ENCODE data around the gene FNTB. TPM values are rescaled to one million over a fixed set of nuclear protein-coding genes. Genes with fewer than 3 reads are reported as not detected.
"Not testable (repeated sequence)": the region's sequence is repeated elsewhere in the genome, so short reads cannot be mapped to it uniquely, and the experiment has no call there.

FNTB gene
- polyA plus RNA-seq, 1 donor = 22.2 TPM

DNA sequence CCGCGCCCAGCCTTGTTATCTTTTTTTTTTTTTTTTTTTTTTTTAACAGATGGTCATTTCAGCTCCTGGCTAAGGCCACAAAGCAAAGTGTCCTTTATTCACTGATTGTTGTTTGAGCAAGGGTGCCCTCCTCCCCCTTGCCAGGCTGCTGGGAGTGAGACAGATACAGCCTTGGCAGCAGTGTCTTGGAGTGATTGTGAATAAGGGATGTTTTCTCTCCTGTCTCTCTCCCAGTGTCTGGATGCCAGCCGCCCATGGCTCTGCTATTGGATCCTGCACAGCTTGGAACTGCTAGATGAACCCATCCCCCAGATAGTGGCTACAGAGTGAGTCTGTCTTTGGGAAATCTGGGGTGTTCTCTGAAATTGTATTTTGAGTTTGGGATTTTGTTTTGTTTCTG is 28.7 kb downstream of the FNTB start:
- no peak for DNase-seq (ENCODE audit: low read depth)

DNA sequence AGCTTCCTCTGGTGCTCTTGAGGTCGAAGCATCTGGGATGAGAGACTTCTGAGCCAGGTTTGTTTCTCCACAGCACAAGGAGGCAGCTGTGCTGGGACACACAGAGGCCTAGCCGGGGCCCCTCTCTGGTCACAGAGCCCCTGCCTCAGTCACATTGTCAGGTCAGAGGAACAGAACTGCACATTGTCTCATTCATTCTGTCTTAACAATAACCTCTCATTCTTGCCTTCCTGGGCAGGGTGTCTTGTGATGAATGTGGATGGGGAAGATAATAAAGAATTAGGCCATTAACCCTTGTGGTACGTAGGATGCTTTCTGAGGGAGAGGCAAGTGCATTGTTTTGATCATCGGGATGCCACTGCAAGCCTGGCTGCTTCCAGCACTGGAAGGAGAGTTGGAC is 29.8 kb downstream of the FNTB start:
- no peak for DNase-seq (ENCODE audit: low read depth)

DNA sequence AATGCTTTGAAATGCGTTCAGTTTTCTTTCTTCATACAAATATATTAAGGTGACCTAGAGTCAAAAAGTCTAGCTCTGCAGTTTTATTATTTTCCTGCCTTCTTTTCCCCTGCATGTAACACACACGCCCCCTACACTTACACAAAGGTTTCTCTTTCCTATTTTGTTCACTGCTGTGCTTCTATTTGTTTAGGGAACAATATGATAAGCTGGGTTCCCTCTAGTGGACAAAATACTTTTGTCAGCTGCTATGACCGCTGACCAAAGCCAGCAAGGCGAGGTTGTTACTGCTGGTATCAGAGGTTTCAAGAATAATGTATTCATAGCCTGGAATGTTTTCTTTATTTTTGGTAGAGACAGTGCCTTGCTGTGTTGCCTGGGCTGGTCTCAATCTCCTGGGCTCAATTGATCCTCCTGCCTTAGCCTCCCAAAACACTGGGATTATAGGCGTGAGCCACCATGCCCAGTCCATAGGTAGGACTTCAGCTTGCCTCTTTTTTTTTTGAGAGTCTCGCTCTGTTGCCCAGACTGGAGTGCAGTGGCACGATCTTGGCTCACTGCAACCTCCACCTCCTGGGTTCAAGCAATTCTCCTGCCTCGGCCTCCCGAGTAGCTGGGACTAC is 33.4 kb downstream of the FNTB start:
- peak; percentile 52 for DNase-seq (ENCODE audit: low read depth)

DNA sequence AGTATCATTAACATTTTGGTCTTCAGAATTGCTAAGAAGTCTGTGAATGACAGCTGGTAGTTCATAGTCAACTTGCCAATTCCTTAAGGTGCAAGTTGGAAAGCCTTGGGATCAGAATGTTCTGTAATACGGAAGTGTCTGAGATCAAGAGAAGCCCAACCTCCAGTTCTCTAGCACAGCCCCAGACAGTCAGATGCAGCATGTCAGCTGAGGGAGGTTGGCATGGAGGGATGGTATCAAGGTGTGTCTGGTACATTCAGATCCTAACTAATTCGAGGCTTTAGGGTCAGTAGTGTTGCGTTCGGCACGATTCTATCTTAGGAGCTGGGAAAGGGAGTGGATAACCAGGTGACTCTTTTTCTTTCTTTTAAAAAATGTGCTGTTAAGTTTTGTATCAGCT is 38.3 kb downstream of the FNTB start:
- DNase-seq (ENCODE audit: low read depth) = no peak

DNA sequence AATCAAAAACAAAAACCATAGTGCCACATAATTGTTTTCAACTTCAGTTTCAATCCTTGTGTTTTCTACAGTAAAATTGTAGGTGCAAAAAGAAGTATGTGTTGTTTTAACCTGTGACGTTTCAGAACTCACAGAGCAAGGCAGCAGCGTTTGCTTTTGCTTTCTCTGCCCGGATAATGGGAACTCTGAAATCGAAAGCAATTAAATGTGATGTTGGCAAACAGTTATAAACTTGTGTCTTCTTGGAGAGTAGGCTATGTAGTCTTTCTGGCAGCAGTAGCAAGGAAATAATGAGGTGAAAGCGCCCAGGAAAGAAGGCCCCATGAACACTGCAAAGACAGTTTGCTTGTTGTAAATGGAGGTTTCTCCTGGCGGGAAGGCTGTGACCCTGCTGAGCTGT is 39.1 kb downstream of the FNTB start:
- DNase-seq (ENCODE audit: low read depth) = no peak

DNA sequence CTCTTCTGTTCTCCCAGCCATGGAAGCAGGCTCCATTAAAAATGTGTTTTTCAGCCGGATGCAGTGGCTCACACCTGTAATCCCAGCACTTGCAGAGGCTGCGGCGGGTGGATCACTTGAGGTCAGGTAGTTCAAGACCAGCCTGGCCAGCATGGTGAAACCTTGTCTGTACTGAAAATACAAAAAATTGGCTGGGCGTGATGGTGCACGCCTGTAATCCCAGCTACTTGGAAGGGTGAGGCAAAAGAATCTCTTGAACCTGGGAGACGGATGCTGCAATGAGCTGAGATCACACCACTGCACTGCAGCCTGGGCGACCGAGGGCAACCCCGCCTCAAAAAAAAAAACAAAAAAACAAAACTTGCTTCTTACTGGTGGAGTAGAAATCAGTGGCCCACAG is 39.8 kb downstream of the FNTB start:
- no peak for DNase-seq (ENCODE audit: low read depth)

DNA sequence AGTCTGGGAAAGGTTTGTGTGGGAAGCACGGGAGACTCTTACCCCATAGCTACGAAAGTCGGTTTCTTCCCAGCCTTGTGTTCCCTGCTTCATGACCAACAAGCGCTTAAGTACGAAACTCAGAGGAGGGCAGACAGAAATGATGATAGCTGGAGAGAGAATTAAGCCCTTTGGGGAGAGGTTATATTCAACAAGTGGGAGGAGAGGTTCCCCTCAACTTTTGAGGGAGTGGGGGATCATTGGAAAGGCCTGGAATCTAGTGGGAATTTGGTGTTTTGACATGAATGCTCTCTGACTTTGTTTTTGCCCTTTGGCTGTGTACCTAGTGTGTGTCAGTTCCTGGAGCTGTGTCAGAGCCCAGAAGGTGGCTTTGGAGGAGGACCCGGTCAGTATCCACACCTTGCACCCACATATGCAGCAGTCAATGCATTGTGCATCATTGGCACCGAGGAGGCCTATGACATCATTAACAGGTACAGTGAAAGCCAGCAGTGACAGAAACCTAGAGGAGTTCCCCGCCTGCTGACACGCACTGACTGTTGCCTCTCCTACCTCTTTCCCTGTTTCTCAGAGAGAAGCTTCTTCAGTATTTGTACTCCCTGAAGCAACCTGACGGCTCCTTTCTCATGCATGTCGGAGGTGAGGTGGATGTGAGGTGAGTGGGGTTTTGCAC is 40.6 kb downstream of the FNTB start:
- DNase-seq (ENCODE audit: low read depth) = no peak

DNA sequence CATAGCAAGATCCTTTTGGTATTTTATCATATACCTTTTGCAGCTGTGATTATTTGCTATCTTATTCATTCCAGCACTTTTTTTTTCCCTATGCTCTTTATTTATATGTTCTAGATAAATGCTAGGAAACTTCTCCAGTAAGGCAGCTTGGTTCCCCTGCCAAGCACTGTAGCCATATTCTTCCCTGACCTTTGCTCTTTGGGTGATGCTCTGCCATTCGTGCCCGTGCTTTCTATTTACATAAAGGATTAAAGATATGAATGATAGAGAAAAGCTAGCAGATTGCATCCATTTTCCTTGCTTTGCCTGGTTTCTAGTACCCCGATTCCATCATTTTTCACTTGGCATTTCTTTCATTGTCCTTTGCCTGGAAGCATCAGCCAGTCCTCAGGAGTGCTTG is 42.2 kb downstream of the FNTB start:
- DNase-seq (ENCODE audit: low read depth) = no peak

DNA sequence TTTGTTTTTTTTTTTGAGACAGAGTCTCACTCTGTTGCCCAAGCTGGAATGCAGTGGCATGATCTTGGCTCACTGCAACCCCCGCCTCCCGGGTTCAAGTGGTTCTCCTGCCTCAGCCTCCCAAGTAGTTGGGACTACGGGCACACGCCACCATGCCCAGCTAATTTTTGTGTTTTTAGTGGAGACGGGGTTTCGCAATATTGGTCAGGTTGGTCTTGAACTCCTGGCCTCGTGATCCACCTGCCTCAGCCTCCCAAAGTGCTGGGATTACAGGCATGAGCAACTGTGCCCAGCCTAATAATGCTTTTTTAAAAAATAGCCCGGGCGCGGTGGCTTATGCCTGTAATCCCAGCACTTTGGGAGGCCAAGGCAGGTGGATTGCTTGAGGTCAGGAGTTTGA is 44.6 kb downstream of the FNTB start:
- not testable (repeated sequence) for DNase-seq (ENCODE audit: low read depth)

DNA sequence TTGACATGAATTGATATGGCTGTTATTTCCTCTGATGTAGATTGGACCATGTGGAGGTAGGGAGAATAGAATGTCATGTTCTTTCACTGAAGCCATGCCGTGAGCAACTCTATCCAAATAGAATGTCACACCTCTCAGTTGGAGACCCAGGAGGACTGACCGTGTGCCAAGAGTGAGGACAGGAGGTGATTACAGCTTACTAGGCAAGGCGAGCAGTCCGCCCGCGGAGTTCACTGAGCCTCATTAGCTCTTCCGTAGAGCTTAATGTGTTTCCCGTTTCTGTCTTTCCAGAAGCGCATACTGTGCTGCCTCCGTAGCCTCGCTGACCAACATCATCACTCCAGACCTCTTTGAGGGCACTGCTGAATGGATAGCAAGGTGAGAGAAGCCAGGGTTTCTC is 45.6 kb downstream of the FNTB start:
- no peak for DNase-seq (ENCODE audit: low read depth)

DNA sequence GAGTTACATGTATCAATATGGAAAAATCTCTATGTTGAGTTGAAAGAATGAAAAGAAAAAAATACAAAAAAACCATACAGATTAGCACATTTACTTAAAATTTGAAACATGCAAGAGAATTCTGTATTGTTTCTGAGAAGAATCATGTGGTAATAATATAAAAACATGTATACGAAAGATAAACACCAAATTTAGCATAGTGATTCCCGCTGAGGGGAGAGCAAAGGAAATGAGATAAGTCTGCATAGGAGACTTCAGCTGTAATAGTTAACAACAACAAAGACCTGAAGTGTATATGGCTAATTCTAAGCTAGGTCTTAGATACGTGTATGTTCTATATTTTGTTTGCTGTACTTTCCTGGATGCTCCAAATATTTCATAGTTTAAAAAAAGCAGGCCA is 46.5 kb downstream of the FNTB start:
- DNase-seq (ENCODE audit: low read depth) = no peak

DNA sequence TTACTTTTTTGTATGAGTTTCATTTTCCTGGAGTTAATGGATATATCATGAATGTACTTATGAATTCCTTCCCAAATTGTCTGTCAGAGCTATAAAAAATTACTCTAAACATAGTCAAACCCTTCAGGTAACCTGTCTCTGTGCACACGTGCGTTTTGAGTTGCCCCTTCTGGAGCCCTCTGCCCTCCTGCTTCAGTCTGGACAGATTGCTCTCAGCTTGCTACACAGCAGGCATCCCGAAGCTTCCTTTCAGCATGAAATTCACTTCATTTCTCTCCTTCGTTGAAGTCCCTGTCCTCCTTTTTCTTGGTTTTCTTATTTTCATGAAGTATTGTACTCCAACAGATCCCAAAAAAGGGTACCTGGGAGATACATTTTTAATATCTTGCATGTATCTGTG is 47.3 kb downstream of the FNTB start:
- no peak for DNase-seq (ENCODE audit: low read depth)

DNA sequence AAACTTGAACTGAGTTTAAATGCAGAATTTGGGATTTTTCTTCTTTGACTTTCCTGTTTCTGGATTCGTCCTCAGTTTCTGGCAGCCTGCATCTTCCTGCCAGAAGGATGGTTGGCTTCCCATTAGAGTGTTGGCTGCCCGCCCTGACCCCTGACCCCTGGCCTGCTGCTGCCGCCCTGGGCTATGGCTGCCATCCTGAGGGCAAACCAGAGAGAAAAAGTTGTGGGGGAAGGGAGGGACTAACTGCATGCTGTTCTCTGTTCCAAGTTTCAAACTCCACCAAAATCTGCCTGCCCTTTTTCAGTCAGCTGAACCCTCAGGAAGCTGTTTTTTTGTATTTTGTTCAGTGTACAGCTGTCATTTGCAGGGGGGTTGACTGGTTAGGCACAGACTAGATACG is 48.4 kb downstream of the FNTB start:
- DNase-seq (ENCODE audit: low read depth) = no peak

DNA sequence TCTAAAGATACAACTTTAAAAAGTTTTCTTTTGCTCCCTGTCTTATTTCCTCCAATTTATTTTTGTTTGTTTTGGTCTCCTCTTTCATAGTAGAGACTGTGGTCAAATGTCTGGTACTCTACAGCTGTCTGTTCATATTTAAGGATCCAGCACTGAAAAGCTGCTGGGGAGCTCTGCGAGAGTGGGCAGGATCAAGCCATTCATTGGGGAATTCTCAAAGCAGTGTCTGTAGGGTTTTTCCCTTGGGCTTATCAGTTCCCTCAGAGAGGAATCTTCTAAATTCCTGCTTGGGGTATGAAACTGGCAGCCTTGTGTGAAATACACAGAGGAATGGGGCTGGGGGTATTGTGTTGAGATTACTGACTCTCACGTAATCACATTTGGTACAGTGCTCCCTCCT is 52.3 kb downstream of the FNTB start:
- DNase-seq (ENCODE audit: low read depth) = no peak

DNA sequence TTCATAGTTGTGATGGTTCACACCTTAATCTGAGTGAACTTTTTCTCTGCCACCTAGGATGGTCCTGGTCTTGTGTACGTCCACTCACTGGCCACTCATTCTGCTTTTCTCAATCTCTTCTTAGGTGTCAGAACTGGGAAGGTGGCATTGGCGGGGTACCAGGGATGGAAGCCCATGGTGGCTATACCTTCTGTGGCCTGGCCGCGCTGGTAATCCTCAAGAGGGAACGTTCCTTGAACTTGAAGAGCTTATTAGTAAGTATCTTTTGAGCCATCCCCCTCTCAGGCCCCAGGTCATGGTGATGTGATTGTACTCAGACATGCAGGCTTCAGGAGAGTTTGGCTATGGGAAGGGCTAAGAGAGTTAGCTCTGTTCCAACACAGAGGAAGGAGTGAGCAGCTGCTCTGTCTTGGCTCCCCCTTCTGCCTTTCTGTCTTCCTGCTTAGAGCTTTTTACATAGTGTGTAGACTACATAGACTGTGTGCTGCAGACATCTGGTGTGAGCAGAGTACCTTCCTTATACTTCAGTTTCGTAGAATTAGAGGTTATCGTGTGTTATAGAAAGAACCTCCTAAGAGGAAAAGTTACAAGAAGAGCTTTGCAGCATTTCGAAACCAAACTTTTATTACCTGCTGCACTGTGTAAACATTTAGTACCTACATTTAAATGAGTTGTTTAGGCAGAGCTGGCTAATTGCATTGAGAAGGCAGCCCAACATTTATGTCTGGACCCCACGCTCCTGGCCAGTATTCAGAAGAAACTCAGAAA is 54.2 kb downstream of the FNTB start:
- DNase-seq (ENCODE audit: low read depth) = no peak

DNA sequence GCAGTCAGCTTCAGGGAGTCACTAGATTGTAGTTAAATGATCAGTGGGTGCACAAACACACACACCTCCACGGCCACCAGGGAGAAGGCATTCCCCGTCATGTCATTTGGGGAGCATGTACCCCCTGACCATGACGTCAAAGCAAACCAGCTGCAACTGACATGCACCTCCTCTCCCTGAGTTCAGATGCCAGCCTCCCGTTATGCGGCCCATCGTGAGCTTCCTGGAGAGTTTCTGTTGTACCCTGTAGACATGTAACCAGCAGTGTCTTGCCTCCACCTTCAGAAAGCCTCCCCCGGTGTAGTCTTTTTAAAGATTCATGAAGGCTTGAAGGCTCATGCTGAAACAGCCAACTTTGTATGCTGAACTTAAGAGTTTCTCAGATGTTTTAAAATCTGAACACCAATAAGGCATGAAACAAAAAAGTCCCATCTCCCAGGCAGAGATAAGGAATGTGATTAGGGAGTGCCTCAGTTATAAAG is 54.8 kb downstream of the FNTB start:
- DNase-seq (ENCODE audit: low read depth) = no peak

DNA sequence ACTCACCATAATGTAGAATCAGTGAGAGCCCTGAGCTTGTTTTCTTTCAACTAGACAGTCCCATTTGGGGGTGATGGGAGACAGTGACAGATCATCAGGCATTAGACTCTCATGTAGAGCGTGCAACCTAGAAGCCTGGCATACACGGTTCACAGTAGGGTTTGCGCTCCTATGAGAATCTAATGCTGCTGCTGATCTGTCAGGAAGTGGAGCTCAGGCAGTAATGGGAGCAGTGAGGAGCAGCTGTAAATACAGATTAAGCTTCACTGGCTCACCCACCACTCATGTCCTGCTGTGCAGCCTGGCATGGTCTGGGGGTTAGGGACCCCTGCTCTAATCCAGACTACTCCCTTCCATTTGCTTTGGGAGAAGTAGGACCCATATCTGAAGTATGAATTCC is 55.6 kb downstream of the FNTB start:
- no peak for DNase-seq (ENCODE audit: low read depth)

DNA sequence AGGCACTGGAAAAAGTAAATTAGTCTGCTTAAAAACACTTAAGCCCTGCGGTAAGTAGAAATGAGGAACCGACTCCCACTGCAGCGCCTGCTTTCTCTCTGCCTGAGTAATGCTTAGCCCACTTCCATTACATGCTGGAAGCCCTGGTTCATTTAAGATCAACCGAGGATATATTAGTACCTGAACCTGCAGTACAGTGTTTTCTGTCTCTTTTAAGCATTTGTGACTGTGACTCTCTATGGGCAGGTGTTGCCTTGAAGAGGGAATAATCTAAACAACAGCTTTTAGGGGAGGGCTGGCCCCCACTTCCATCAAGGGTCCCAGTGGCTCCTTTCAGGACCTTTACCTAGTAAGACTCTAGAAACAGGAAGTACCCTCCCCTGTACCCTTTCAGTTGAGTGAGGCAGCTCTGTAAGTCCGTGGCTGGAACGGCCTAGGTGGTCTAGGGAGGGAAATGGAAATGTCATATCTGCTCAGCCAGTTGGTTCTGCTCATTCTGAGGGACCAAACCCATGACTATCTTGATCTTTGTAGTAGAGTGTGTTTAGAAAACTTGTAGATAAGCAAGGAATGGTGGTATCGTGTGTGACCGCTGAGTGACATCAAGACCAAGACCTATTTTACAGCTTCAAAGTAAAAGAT is 56.2 kb downstream of the FNTB start:
- no peak for DNase-seq (ENCODE audit: low read depth)

DNA sequence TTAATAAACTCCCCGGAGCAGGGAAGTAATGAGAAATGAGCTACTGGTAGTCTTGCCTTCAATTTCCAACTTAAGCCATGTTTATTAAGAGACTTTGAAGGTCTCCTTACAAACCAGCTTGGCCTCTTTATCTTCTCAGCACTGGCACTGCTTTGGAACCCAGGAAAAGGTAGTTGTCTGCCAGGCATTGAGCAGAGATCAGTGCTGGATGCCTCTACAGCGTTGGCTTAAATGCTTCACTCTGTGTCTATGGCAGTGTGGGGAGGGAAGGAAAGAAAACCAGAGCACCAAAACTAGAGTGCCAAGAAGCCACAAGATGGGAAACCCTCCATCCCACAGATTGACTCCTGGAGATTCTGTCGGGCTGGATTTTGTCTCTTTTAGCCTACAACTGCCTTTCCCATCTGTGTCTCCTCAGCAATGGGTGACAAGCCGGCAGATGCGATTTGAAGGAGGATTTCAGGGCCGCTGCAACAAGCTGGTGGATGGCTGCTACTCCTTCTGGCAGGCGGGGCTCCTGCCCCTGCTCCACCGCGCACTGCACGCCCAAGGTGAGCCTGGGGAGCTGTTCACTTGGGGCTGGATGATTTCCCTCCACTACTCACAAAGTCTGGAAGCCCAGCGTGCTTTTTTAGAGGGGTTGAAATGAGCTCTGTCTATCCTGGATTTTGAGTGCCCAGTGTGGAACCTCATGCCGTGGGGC is 57.3 kb downstream of the FNTB start:
- no peak for DNase-seq (ENCODE audit: low read depth)

DNA sequence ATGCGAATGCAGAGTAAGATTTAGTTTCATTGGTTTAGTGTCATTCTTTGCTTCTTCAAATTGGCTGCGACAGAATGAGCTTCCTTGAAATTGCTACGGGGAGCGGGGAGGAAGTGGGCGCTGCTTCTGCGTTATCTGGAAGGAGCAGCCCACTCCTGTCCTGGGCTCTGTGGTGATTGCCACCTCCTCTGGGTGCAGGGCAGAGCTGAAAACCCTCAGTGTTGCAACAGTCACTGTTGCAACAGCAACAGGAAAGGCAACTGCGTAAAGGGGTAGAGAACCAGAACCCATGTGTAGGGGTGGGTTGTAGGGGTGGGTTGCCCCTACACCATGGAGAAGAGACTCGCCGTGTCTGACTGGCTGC is 57.9 kb downstream of the FNTB start:
- no peak for DNase-seq (ENCODE audit: low read depth)

DNA sequence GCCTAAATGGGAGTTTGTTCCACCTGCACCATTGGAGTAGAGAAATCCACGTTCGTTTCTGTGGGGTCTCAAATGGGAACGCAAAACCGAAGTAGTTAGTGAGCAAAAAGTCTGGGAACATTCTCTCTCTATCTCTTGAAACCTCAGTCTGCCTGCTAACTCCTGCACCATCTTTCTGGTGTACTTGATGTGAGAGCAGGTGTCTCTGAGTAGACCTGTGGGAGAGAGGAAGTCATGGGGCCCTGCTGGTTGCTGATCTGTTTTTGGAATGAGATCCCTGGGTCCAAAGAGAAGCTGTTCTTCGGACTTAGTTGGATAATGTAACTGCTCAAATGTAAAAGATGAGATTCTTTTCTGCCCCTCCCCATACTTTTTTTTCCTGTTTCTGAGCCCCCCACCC is 58.3 kb downstream of the FNTB start:
- DNase-seq (ENCODE audit: low read depth) = no peak

DNA sequence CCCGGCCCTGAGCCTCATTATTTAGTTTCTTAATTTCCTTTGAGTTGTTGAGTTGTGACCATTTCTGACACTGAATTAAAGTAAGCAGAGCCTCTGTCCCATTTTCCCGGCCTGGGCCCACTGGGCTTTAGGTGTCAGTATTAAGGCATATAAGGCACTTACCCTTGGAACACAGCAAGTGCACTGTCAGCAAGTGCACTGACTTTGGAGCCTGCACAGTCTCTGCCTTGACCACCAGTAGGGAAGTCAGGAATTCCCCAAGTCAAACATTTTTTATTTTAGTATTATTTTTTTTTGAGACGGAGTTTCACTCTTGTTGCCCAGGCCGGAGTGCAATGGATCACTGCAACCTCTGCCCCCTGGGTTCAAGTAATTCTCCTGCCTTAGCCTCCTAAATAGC is 59.0 kb downstream of the FNTB start:
- DNase-seq (ENCODE audit: low read depth) = no peak

Data from forelimb muscle (tissue), 1 donor.